HG02678 (cell line): Measurements from ENCODE around the gene AMPD1.

Source experiments
- ATAC-seq: cut with Tn5 transposase; IDR thresholded peaks from one replicate; pipeline ENCODE4 v1.9.1; 2021; ENCODE audit warnings: mild to moderate bottlenecking, moderate library complexity; ENCODE audit not compliant: unreplicated experiment

Gene AMPD1

GRCh38 chr1:114641377-114641776, 54.0 kb downstream of the AMPD1 start:
- no peak for ATAC-seq

GRCh38 chr1:114638910-114639309, 56.4 kb downstream of the AMPD1 start:
- ATAC-seq: no peak

GRCh38 chr1:114632427-114632826, 62.9 kb downstream of the AMPD1 start:
- no peak for ATAC-seq

GRCh38 chr1:114627107-114627506, 68.2 kb downstream of the AMPD1 start:
- ATAC-seq: no peak

- no peak for ATAC-seq
These were observed 72.0 kb downstream of the AMPD1 start for GRCh38 chr1:114623364-114623763.
